Glutamatergic neuron (in vitro differentiated cells): Measurements from ENCODE around the gene TMBIM1. TPM values are rescaled to one million over a fixed set of nuclear protein-coding genes. Genes with fewer than 3 reads are reported as not detected.

Experiments used
- DNase-seq: peaks from one replicate; pipeline ENCODE4 v3.0.0; 2022
- H3K27ac Mint-ChIP-seq: one replicate; pipeline ENCODE4 v1.8.0; 2020; ENCODE audit warnings: mild to moderate bottlenecking, mixed read lengths, inconsistent platforms; ENCODE audit not compliant: unreplicated experiment
- H3K27me3 Mint-ChIP-seq: one replicate; pipeline ENCODE4 v1.8.0; 2020; ENCODE audit warnings: mild to moderate bottlenecking, moderate library complexity, mixed read lengths, inconsistent platforms; ENCODE audit not compliant: unreplicated experiment
- H3K36me3 Mint-ChIP-seq: one replicate; pipeline ENCODE4 v1.8.0; 2020; ENCODE audit warnings: mild to moderate bottlenecking, mixed read lengths, inconsistent platforms; ENCODE audit not compliant: unreplicated experiment
- H3K4me1 Mint-ChIP-seq: one replicate; pipeline ENCODE4 v1.8.0; 2020; ENCODE audit warnings: mild to moderate bottlenecking, low read depth, mixed read lengths, inconsistent platforms; ENCODE audit not compliant: unreplicated experiment
- H3K4me3 Mint-ChIP-seq: one replicate; pipeline ENCODE4 v1.8.0; 2020; ENCODE audit warnings: mild to moderate bottlenecking, mixed read lengths, inconsistent platforms; ENCODE audit not compliant: unreplicated experiment
- H3K9me3 Mint-ChIP-seq: one replicate; pipeline ENCODE4 v1.8.0; 2020; ENCODE audit warnings: mild to moderate bottlenecking, moderate library complexity, mixed read lengths, inconsistent platforms; ENCODE audit not compliant: unreplicated experiment
- CTCF ChIP-seq: fragments of 200-600 bp; sonication (generic); IDR thresholded peaks from one replicate; pipeline ENCODE4 v1.5.0; 2021; ENCODE audit not compliant: partially characterized antibody, unreplicated experiment
- total RNA-seq: library from RNA; stranded (reverse); fragmentation: NEBNext Ultra II Directional; extraction: Animal tissue kit (Norgen Biotek cat#: 25700); gene quantifications from one replicate; pipeline ENCODE4 v1.2.1, GENCODE V29; 2021; ENCODE audit not compliant: unreplicated experiment

The TMBIM1 gene
- total RNA-seq, 1 donor from 2014 or later, result 1.8 TPM

- peaks cover 2% of the 10 kb centered on the region for H3K27me3 Mint-ChIP-seq
- H3K36me3 Mint-ChIP-seq, result no peaks in the 10 kb centered on the region
- DNase-seq, result no peak
- peaks cover 3% of the 10 kb centered on the region for H3K9me3 Mint-ChIP-seq
- peaks cover 2% of the 10 kb centered on the region for H3K4me1 Mint-ChIP-seq
- H3K27ac Mint-ChIP-seq, result no peak overlapping the region
- TF ChIP-seq CTCF, result no peak
- no peak overlapping the region for H3K4me3 Mint-ChIP-seq
Measured at GRCh38 chr2:218296847-218297246, 4.5 kb upstream of the TMBIM1 start.

- Mint-ChIP-seq H3K4me3 (no peak overlapping the region), H3K9me3 (peaks cover 3% of the 10 kb centered on the region), H3K27ac (no peak overlapping the region), H3K27me3 (peaks cover 2% of the 10 kb centered on the region), H3K36me3 (no peaks in the 10 kb centered on the region), H3K4me1 (peaks cover 2% of the 10 kb centered on the region)
- no peak for DNase-seq
- TF ChIP-seq CTCF, result no peak
Measured at GRCh38 chr2:218296200-218296599, 3.9 kb upstream of the TMBIM1 start.

GRCh38 chr2:218295029-218295428, 2.7 kb upstream of the TMBIM1 start:
- DNase-seq, result no peak
- H3K9me3 Mint-ChIP-seq, result peaks cover 3% of the 10 kb centered on the region
- no peaks in the 10 kb centered on the region for H3K36me3 Mint-ChIP-seq
- H3K27me3 Mint-ChIP-seq, result peaks cover 2% of the 10 kb centered on the region
- H3K4me3 Mint-ChIP-seq, result no peak overlapping the region
- TF ChIP-seq CTCF, result no peak
- no peak overlapping the region for H3K27ac Mint-ChIP-seq
- peaks cover 7% of the 10 kb centered on the region for H3K4me1 Mint-ChIP-seq

- Mint-ChIP-seq H3K4me1 (peaks cover 9% of the 10 kb centered on the region), H3K9me3 (peaks cover 3% of the 10 kb centered on the region), H3K27ac (no peak overlapping the region), H3K4me3 (no peak overlapping the region), H3K36me3 (no peaks in the 10 kb centered on the region), H3K27me3 (peaks cover 3% of the 10 kb centered on the region)
- DNase-seq, result no peak
- TF ChIP-seq CTCF, result no peak
Measured at GRCh38 chr2:218294430-218295022, 2.2 kb upstream of the TMBIM1 start.

- no peak for TF ChIP-seq CTCF
- Mint-ChIP-seq H3K27ac (no peak overlapping the region), H3K4me3 (no peak overlapping the region), H3K36me3 (no peaks in the 10 kb centered on the region), H3K27me3 (peaks cover 3% of the 10 kb centered on the region), H3K9me3 (peaks cover 3% of the 10 kb centered on the region), H3K4me1 (peaks cover 9% of the 10 kb centered on the region)
- no peak for DNase-seq
Measured at GRCh38 chr2:218293715-218294429, 1.6 kb upstream of the TMBIM1 start.
